GM10266 (cell line): ENCODE measurements around the gene DCP2.

Source experiments
- DNase-seq: peaks from one replicate; pipeline ENCODE4 v3.0.0; 2012; ENCODE audit errors: extremely low spot score
- TF ChIP-seq, protein P1 (sequence below): IDR thresholded peaks from 2 replicates; pipeline ENCODE4 v1.5.1; 2012; ENCODE audit warnings: mild to moderate bottlenecking, low read depth; ENCODE audit not compliant: control insufficient read depth, insufficient read depth; ENCODE audit errors: missing control alignments

The DCP2 gene

DNA sequence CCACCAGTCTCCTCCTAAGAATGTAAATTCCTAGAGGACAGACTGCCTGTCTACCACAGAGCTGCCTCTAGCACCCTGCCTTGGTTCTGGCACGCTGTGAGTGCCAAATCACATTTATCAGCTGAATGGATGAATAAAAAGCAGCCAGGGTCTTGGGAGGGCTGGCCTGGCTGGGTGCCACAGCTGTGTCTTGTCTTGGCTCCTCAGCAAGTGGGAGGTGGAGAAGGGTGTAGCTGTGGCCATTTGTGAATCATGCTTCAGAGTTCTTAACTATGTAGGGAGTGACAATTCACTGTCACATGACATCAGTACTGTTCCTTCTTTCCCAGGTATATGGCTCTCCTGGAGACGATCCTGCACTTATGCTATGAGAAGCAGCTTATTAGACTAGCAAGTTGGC, 70.6 kb downstream of the DCP2 start:
- DNase-seq = no peak
- TF ChIP-seq, protein P1, sequence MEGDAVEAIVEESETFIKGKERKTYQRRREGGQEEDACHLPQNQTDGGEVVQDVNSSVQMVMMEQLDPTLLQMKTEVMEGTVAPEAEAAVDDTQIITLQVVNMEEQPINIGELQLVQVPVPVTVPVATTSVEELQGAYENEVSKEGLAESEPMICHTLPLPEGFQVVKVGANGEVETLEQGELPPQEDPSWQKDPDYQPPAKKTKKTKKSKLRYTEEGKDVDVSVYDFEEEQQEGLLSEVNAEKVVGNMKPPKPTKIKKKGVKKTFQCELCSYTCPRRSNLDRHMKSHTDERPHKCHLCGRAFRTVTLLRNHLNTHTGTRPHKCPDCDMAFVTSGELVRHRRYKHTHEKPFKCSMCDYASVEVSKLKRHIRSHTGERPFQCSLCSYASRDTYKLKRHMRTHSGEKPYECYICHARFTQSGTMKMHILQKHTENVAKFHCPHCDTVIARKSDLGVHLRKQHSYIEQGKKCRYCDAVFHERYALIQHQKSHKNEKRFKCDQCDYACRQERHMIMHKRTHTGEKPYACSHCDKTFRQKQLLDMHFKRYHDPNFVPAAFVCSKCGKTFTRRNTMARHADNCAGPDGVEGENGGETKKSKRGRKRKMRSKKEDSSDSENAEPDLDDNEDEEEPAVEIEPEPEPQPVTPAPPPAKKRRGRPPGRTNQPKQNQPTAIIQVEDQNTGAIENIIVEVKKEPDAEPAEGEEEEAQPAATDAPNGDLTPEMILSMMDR = no peak

DNA sequence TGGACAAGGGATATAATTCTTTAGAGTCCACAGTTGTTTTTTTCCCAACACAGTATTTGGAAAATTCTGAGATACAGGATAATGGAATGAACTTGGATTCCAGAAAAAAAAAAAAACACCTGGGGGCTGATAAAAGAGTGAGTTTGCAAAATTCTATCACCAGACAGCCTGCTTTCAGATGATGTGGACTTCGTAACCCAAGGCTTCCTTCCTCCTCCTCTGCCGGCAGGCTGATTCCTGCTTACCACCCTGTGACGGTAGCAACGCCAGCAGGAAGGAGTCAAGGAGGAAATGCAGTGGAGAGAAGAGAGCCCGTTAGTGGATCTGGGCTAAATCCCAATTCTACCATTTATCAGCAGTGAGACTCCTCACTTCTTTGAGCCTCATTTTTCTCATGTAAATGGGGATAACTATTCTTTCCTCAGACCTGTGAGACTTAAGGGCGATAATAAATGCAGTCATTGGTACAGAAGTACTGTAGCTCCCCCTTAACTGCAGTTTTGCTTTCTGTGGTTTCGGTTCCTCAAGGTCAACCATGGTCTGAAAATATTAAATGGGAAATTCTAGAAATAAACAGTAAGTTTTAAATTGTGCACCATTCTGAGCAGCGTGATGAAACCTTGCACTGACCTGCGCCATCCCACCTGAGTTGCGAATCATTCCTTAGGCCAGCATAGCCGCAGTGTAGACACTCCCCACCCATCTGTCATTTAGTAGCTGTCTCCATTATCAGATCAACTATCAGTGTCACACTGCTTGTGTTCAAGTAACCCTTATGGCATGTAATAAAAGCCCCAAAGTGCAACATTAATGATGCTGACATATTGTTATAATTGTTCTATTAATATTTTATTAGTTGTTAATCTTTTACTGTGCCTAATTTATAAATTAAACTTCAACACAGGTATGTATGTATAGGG, 71.4 kb downstream of the DCP2 start:
- no peak for DNase-seq
- TF ChIP-seq, protein P1 = no peak

DNA sequence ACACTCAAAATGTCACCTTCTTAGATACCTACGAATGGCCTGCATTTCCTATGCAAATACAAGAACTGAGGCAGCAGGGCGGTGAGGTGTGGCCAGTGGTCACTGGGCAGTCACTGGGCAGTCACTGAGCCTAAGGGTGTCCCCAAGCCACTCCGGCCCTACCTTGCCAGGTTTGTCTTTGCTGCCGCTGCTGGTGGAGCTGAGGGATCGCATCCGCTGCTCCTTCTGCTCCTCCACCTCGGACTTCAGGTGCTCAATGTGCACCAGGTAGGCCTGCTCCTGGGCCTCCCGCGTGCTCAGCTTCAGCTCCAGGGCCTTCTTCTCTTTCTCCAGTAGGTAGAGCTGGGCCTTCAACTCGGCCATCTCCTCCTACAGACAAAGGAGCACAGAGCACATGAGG, 72.3 kb downstream of the DCP2 start:
- TF ChIP-seq, protein P1 = no peak
- no peak for DNase-seq

DNA sequence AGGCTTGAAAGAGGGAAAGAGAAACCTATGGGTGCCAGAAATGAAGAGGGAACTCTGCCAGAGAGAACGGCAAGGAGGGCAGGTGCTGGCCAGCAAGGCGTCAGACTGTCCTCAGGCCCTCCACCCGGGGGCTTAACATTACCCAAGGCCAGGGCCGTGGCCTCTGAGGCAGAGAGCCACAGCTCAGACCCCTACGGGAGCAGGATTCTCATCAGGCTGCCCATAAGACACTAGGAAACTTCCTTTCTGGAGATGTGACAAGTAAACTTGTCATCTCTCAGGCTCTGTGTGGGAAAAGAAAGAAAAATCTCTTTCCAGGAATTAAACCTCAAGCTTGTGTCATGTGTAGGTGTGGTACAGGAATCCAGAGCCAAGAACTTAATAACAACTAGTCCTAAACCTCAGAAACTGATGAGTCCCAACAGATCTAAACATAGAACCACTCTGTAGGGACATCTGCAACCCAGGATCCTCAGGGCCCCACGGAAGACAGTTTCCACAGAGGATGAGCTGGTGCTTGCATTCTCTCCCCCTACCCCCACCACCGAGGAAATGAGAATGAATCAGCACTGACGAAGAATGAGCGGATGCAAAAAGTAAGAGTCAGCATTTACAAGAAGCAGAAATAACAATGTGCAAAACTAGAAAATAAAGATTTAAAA, 74.3 kb downstream of the DCP2 start:
- DNase-seq = no peak

DNA sequence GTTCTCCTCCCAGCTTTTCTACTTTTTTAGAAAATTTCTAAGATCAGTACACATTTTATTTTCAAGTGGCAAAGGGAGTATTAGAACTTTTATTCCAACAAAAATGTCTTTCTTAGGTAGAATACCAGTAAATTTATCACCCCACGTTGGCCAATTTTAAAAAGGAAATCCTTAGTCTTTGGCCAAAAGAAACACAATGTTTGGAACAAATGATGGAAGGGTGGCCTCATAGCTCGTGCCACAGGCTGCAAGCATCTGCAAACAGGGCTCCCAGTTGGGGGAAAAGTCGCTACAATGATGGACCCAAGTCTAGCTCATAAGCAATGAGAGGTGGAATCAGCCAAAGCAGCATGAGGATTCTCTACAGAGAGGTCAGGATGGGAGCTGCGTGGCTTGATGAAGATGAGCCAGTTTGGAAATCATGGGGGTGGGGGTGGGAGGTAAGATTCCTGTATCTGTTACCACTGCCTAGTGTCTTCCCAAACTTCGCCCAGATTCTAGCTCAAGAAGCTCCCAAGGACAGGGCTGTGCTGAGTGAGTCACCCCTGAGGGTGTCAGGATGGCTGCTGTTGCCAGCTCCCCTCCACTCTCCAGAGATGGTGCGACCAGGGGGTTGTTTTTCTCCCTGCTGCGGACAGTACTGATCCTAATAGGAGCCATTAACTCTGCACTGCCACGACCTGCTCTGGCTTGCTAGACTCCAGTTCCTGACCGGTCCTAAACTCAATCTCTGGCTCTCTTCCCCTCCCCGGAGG, 75.6 kb downstream of the DCP2 start:
- TF ChIP-seq, protein P1 = no peak
- no peak for DNase-seq

More for the DNA sequence above, 74.3 kb downstream of the DCP2 start:
- TF ChIP-seq, protein P1 = no peak

DNA sequence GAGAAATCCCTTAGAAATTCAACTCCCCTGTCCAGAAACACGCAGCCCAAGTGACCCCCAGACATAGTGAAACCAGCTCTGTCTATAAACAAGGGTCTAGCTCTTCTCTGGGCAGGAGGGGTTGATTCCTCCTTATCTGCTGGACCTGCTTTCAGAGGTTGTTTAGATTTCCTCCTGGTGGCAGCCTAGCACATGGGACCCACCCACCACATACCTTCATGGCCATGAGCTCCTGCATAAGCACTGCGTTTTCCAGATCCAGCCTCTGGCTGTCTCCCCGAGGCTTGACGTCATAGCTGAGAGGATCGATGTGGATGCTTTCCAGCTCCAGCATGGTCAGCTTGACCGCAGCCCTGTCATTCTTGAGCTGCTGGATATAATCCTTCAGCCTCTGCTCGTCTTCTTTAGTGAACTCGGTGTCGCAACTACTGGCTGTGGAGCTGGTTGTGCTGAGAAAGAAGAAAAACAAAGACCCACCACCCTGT, 77.0 kb downstream of the DCP2 start:
- TF ChIP-seq, protein P1 = no peak
- no peak for DNase-seq

DNA sequence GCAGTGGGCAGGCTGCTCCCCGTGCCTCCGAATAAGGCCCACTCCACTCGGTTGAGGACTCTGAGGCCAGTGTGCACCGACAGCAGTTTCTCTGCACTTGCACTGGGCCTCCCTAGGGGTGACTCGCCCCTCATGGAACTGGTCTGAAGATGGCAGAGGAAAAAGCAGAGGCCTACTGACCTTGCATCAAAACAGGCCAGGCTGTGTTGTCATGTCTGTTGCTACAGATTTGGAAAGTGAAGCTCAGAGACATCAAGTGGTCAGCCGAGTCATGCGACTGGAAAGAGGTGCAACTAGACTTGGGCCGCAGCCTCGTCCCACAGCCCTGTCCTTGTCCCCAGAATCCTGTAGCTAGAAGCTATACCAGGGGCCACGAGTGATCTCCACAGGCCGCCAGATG, 78.3 kb downstream of the DCP2 start:
- TF ChIP-seq, protein P1 = no peak
- no peak for DNase-seq
